Thoracic aorta (tissue), 2 donors: ENCODE data around the gene PROK1. TPM values are rescaled to one million over a fixed set of nuclear protein-coding genes. Genes with fewer than 3 reads are reported as not detected.

ENCODE experiments used
- ATAC-seq: fragments of 150-250 bp; one replicate; pipeline ENCODE4 v1.8.0; 2017; ENCODE audit warnings: low read depth; ENCODE audit not compliant: insufficient number of reproducible peaks, low FRiP score
- DNase-seq: peaks from one replicate; pipeline ENCODE4 v3.0.0-alpha.2; 2020; ENCODE audit warnings: low spot score
- H3K27ac ChIP-seq, 2 donors: fragments of 200-600 bp; sonication (generic); 1 replicate in 1 of 2; 2 replicates in 1 of 2; pipeline ENCODE4 v1.5.1; 2016; ENCODE audit warnings: mild to moderate bottlenecking in 2 of 2, moderate library complexity in 2 of 2
- H3K27me3 ChIP-seq: fragments of 200-600 bp; sonication (generic); replicated peaks from 2 replicates; pipeline ENCODE4 v1.6.0; 2016; ENCODE audit warnings: mild to moderate bottlenecking; ENCODE audit not compliant: insufficient read depth
- H3K36me3 ChIP-seq: fragments of 200-600 bp; sonication (generic); one replicate; pipeline ENCODE4 v1.5.1; 2016
- H3K4me1 ChIP-seq, 2 donors: fragments of 200-600 bp; sonication (generic); 1 replicate in 1 of 2; 2 replicates in 1 of 2; pipeline versions ENCODE4 v1.5.1 to v1.6.0; 2016; ENCODE audit warnings: low read depth in 2 of 2, mild to moderate bottlenecking in 1 of 2; ENCODE audit not compliant: control insufficient read depth in 1 of 2
- H3K4me3 ChIP-seq: fragments of 200-600 bp; sonication (generic); 2 replicates; pipeline ENCODE4 v1.5.1; 2016; ENCODE audit warnings: mild to moderate bottlenecking
- H3K9me3 ChIP-seq: fragments of 200-600 bp; sonication (generic); 2 replicates; pipeline ENCODE4 v1.5.1; 2016
- total RNA-seq, 2 donors: library from RNA; depleted of rRNA; stranded (reverse); fragments of >200 nt; gene quantifications; one replicate each; pipeline versions ENCODE4 v1.1.0 to v1.2.3, GENCODE V29; 2016
- TF ChIP-seq, protein P1 (sequence below): fragments of 200-600 bp; sonication (generic); IDR thresholded peaks from one replicate; pipeline ENCODE4 v1.5.1; 2019; ENCODE audit warnings: antibody characterized with exemption

Gene PROK1
- total RNA-seq, 2 donors from 2014 or later: 0.27 to 0.63 TPM

DNA sequence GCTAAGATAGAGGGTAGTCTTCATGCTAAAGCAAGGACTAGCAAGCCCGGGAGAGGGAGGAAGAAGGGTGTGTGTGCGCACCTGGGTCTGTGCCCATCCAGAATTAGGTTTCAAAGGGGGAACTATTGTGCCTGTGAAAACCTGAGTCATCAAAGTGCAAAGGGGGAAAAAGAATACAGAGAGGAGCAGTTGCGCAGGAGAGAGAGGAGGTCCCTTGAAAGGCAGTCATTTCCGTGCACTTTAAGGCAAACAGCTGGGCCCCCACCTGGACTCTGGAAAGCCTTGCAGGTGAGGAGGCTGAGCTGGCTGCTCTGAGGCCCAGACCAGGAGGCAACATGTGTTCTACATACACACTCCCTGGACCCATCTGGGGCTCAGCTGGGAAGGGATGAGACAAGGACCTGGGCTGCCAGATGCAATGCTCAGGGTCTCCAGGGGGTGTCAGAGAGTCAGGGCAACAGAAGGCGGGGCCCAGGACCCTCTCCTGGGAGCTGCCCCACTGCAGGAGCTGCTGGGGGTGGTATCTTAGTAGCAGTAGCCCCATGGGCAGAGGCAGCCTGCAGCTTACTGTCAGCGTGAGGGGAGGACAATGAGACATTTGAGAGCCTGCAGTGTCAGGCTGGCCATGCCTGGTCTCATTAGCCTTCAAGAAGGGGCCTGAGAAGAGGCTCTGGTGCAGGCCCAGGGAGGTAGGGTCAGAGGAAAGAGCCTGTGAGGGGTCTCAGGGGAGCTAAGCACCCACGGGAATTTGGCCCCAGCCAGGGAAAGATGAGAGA is 14.3 kb downstream of the PROK1 start:
- Histone ChIP-seq H3K27me3 (no peaks in the 10 kb centered on the region), H3K4me3 (no peak overlapping the region), H3K27ac (no peak overlapping the region), H3K36me3 (no peaks in the 10 kb centered on the region), H3K4me1 (no peaks in the 10 kb centered on the region), H3K9me3 (no peaks in the 10 kb centered on the region)
- DNase-seq: no peak
- TF ChIP-seq, protein P1, sequence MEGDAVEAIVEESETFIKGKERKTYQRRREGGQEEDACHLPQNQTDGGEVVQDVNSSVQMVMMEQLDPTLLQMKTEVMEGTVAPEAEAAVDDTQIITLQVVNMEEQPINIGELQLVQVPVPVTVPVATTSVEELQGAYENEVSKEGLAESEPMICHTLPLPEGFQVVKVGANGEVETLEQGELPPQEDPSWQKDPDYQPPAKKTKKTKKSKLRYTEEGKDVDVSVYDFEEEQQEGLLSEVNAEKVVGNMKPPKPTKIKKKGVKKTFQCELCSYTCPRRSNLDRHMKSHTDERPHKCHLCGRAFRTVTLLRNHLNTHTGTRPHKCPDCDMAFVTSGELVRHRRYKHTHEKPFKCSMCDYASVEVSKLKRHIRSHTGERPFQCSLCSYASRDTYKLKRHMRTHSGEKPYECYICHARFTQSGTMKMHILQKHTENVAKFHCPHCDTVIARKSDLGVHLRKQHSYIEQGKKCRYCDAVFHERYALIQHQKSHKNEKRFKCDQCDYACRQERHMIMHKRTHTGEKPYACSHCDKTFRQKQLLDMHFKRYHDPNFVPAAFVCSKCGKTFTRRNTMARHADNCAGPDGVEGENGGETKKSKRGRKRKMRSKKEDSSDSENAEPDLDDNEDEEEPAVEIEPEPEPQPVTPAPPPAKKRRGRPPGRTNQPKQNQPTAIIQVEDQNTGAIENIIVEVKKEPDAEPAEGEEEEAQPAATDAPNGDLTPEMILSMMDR: no peak
- ATAC-seq: no peak

DNA sequence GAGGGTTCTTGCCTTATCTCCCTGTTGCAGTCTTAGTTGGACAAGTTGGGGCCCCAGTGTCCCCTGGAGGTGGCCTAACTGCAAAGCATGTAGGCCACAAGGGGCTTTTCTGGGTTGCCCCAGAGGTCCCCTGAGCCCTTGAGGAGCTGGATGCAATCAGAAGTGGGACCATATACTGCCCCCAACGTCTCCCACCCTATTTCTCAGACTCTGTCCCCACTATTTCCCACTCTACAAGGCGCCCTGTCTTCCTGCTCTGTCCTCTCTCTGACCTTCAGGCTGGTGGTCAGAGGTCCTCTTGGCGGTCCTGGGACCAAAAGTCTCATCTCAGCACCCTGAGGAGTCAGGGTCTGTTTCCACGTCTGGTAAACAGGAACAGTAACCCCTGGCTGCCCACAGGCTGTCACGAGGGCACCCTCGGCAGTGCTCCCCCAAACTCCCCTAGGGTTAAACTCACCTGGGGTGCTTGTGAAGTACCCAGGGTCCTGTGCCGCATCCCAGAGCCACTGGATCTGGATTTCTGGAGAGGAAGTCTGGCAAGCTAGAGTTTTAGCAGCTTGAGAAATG is 14.9 kb downstream of the PROK1 start:
- Histone ChIP-seq H3K9me3 (no peaks in the 10 kb centered on the region), H3K27ac (no peak overlapping the region), H3K4me3 (no peak overlapping the region), H3K4me1 (no peaks in the 10 kb centered on the region), H3K36me3 (no peaks in the 10 kb centered on the region), H3K27me3 (no peaks in the 10 kb centered on the region)
- ATAC-seq (no peak), DNase-seq (no peak)
- TF ChIP-seq, protein P1: no peak

DNA sequence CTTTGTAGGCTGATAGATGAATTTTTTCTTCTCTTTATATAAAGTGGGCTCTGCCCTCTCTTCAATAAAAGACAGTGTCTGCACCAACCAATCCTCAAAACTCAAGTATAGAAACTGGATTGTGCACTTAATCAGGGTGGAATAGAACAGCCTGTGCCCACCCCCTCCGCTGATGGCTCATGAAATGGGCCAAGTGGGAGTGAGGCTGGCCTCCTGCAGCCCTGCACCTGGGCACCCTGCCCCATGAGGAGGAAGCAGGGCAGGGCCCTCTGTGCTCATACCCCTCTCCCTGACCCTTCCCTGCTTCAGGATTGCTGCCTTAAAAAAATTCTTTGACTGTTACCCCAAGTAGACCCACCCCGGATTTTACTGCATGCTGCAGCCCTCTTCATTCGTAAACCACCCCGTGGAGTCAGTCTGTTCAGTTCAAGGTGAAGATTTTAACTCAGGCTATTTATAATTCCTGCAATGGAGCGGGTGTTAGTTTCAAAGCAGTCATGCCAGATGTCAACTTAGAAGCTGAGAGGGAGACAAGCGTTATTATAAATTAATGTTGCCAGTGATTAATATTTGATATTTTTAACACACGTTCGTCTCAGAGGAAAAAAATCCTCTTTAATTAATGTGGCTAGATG is 15.8 kb downstream of the PROK1 start:
- Histone ChIP-seq H3K36me3 (no peaks in the 10 kb centered on the region), H3K27me3 (no peaks in the 10 kb centered on the region), H3K4me3 (no peak overlapping the region), H3K9me3 (no peaks in the 10 kb centered on the region), H3K4me1 (no peaks in the 10 kb centered on the region), H3K27ac (no peak overlapping the region)
- DNase-seq (no peak), ATAC-seq (no peak)
- TF ChIP-seq, protein P1: no peak

DNA sequence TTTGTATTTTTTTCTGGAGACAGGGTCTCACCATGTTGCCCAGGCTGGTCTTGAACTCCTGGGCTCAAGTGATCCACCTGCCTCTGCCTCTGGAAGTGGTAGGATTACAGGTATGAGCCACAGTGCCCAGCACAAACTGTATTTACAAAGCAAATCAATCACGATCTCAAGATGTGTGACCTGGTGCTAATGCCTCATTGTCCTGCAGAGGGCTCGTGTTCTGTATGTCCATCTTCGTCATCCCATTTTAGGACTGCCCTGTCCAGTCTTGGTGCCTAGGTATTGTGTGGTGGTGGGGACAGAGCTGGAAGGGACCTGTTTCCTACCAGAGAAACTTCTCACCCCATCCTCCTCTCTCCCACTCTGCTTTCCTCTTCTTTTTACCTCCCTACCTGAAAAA is 20.2 kb downstream of the PROK1 start:
- no peaks in the 10 kb centered on the region for H3K27me3 ChIP-seq
- TF ChIP-seq, protein P1: no peak
- no peak overlapping the region for H3K27ac ChIP-seq
- H3K36me3 ChIP-seq: no peaks in the 10 kb centered on the region
- H3K9me3 ChIP-seq: no peaks in the 10 kb centered on the region
- ATAC-seq (no peak), DNase-seq (no peak)
- no peak overlapping the region for H3K4me3 ChIP-seq
- H3K4me1 ChIP-seq: no peaks in the 10 kb centered on the region

DNA sequence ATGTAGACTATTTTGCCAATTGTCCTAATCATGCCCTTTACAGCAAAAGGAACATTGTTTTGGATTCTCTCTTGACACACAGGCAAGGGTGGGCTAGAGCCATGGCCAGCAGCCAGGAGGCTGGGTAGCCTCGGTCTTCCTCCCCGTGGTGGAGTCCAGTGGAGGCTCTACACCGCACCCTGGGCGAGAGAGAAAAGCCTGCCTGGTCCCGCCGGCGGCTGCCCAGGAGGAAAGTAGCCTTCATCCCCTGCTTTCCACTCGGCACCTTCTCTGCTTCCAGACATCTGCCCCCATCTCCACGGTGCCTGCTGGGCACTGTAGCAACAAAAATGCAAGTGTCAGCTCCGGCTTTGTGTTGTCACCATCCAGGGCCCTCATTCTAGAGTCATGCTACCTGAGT is 21.6 kb downstream of the PROK1 start:
- DNase-seq: no peak
- Histone ChIP-seq H3K27me3 (no peaks in the 10 kb centered on the region), H3K36me3 (no peaks in the 10 kb centered on the region), H3K9me3 (no peaks in the 10 kb centered on the region), H3K4me1 (no peaks in the 10 kb centered on the region), H3K4me3 (no peak overlapping the region), H3K27ac (no peak overlapping the region)
- no peak for ATAC-seq
- TF ChIP-seq, protein P1: no peak
